ENCODE measurements around the gene SPSB1.
A peak's percentile ranks its signal among the peaks of the same experiment; 100 is the strongest.
"Not testable (repeated sequence)": the region's sequence is repeated elsewhere in the genome, so short reads cannot be mapped to it uniquely, and the experiment has no call there.

The SPSB1 gene

DNA sequence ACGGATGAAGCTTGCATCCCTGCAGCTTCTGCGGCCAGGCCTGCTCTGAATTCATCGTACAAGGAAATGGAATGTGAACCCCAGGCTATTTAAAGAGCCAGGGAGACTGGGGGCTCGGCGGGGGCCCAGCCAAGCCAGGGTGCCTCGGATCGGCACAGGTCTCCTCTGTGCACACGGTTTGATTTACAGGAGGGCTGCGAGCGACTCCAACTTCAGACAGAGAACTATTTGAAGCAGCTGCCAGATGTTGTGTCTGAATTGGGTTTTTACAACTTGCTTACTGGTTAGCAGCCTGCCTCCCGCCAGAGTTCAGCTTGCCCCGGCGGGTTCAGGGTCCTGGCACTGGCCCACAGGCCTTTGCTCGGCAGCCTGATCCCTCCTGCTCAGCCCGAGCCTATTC is 83.2 kb downstream of the SPSB1 start:
- FAIRE-seq (no peak), DNase-seq (ENCODE audit: insufficient read length, low spot score) (no peak)
- TF ChIP-seq POLR2AphosphoS5 (IDR thresholded peaks at IDR 0.05; ENCODE audit: low read depth, low read length) = no peak
- TF ChIP-seq POU2F2 (IDR thresholded peaks at IDR 0.05; ENCODE audit: low read depth, low read length) = no peak
- TF ChIP-seq SPI1 (IDR thresholded peaks at IDR 0.05; ENCODE audit: low read depth, low read length) = no peak
- no peak for TF ChIP-seq PAX5 (IDR thresholded peaks at IDR 0.05; ENCODE audit: insufficient read depth, low read length, severe bottlenecking)
- no peak for TF ChIP-seq TAF1 (IDR thresholded peaks at IDR 0.05; ENCODE audit: low read depth, low read length)
- no peak for TF ChIP-seq POLR2A (IDR thresholded peaks at IDR 0.05; ENCODE audit: low read depth, low read length)

DNA sequence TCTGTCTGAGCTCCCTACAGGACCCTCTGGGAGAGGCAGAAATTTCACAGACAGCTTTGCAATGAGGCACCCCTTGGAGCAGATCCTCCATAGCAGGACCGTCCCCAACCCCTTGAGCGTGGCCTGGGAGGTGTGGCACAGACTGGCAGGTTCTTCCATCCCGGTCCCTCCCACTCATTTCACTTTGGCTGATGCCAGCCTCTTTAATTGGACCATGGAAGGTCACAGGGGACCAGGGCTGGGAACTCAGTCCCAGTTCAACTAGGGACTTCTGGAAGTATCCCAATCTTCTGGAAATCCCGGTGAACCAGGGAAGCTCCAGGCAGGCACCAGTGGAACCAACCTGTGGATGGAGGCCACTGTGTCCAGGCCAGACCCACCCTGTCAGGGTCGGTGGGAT is 83.7 kb downstream of the SPSB1 start:
- TF ChIP-seq SPI1 (IDR thresholded peaks at IDR 0.05; ENCODE audit: low read depth, low read length) (no peak), TAF1 (IDR thresholded peaks at IDR 0.05; ENCODE audit: low read depth, low read length) (no peak), PAX5 (IDR thresholded peaks at IDR 0.05; ENCODE audit: insufficient read depth, low read length, severe bottlenecking) (no peak), POLR2AphosphoS5 (IDR thresholded peaks at IDR 0.05; ENCODE audit: low read depth, low read length) (no peak), POU2F2 (IDR thresholded peaks at IDR 0.05; ENCODE audit: low read depth, low read length) (no peak), POLR2A (IDR thresholded peaks at IDR 0.05; ENCODE audit: low read depth, low read length) (no peak)
- DNase-seq (ENCODE audit: insufficient read length, low spot score) (no peak), FAIRE-seq (no peak)

DNA sequence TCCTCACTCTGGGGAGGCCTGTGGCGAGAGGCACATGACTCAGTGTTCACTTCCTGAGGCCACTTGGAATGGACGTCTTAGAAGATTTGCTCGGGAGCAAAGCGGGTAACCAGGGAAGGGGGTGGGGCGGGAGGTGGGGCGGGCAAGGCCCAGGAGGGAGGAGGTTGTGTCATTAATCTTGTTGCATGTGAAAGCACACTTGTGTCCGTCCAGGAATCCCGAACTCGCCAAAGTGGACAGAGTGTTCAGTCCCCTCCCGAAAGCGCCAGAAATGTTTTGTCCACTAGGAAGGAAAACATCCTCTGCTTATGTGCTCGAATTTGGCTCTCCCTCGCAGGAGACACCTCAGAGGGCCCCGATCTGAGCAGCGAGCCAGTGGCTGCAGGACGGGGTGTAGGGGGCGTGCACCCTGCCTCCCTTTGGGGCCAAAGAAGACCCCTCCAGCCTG is 84.2 kb downstream of the SPSB1 start:
- DNase-seq (ENCODE audit: insufficient read length, low spot score) (no peak), FAIRE-seq (no peak)
- no peak for TF ChIP-seq TAF1 (IDR thresholded peaks at IDR 0.05; ENCODE audit: low read depth, low read length)
- TF ChIP-seq POLR2AphosphoS5 (IDR thresholded peaks at IDR 0.05; ENCODE audit: low read depth, low read length) = no peak
- no peak for TF ChIP-seq PAX5 (IDR thresholded peaks at IDR 0.05; ENCODE audit: insufficient read depth, low read length, severe bottlenecking)
- no peak for TF ChIP-seq POU2F2 (IDR thresholded peaks at IDR 0.05; ENCODE audit: low read depth, low read length)
- no peak for TF ChIP-seq POLR2A (IDR thresholded peaks at IDR 0.05; ENCODE audit: low read depth, low read length)
- no peak for TF ChIP-seq SPI1 (IDR thresholded peaks at IDR 0.05; ENCODE audit: low read depth, low read length)

DNA sequence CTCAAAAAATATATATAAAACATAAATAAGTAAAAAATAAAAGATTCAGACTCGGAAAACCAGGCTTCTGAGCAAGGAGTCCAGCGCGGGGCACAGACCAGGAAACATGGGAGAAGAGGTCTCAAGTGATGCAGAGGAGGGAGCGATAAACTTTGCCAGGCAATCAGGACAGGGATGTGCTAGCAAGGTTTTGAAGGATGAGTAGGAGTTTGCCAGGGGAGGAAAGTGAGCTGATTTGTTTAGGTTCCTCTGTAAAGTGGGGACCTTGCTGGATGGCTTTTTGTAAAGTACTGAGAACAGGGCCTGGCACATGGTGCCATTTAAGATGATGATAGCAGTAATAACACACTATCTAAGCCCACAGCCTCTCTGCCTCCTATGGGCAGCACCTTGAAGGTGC is 86.1 kb downstream of the SPSB1 start:
- no peak for TF ChIP-seq PAX5 (IDR thresholded peaks at IDR 0.05; ENCODE audit: insufficient read depth, low read length, severe bottlenecking)
- no peak for TF ChIP-seq POLR2AphosphoS5 (IDR thresholded peaks at IDR 0.05; ENCODE audit: low read depth, low read length)
- no peak for TF ChIP-seq TAF1 (IDR thresholded peaks at IDR 0.05; ENCODE audit: low read depth, low read length)
- TF ChIP-seq POU2F2 (IDR thresholded peaks at IDR 0.05; ENCODE audit: low read depth, low read length) = no peak
- TF ChIP-seq POLR2A (IDR thresholded peaks at IDR 0.05; ENCODE audit: low read depth, low read length) = no peak
- DNase-seq (ENCODE audit: insufficient read length, low spot score) = no peak
- no peak for FAIRE-seq

DNA sequence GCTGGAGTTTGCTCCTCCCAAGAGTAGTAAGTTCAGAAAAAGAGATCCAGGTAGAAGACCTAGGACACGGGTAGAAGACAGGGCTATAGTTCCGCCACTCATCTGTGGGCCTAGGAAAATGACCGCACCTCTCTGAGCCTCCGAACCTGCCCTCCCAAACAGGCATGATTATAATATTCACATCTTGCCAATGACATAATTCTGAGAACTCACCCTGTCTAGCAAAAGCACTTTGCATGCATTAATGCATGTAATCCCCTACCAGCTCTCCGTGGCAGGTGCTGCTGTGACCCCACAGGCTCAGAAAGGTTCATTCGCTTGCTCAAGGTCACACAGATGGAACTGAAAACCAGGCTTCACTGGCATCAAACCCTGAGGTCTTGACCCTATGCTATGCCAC is 88.0 kb downstream of the SPSB1 start:
- TF ChIP-seq POU2F2 (IDR thresholded peaks at IDR 0.05; ENCODE audit: low read depth, low read length) = peak; percentile 61
- no peak for TF ChIP-seq POLR2AphosphoS5 (IDR thresholded peaks at IDR 0.05; ENCODE audit: low read depth, low read length)
- FAIRE-seq = no peak

DNA sequence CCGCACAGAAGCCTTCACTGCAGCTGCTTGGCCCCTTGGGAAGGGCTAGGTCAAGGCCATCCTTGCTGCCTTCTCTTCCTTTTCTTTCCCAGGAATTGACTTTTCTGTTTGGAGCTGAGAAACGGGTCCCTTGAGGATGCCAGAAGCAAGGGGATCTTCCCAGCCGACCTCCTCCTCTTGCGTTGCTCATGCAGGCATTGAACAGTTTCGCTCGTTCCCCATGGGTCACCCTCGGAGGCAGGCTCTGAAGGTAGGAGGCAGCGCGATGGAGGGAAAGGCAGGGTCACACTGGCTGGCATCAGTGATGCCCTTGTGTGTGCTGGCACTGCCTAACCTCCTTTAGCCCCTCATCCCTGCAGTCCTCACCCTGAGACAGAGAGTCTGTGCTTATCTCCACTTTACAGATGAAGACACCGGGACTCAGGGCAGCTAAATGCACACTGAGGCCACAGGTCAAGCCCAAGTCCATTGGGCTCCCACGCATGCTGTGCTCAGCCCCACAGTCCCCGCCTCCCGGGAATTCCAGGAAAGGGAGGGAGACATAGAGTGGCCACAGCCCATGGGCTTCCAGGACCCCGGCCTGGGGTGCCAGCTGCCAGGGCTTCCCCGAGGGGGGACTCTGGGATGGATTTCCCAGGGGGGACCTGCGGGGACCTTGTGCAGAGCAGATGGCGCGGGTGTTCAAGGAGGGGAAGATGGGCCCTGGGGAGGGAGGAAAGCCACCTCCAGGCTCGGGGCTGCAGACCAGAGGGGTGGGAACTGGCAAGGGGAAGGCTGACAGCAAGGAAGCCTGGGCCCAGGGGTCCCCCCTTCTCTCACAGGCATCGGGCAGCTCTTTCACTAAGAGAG is 90.2 kb downstream of the SPSB1 start:
- DNase-seq (ENCODE audit: insufficient read length, low spot score) (no peak), FAIRE-seq (no peak)
- TF ChIP-seq PAX5 (IDR thresholded peaks at IDR 0.05; ENCODE audit: insufficient read depth, low read length, severe bottlenecking) (no peak), POU2F2 (IDR thresholded peaks at IDR 0.05; ENCODE audit: low read depth, low read length) (no peak), POLR2AphosphoS5 (IDR thresholded peaks at IDR 0.05; ENCODE audit: low read depth, low read length) (no peak), SPI1 (IDR thresholded peaks at IDR 0.05; ENCODE audit: low read depth, low read length) (no peak), POLR2A (IDR thresholded peaks at IDR 0.05; ENCODE audit: low read depth, low read length) (no peak), TAF1 (IDR thresholded peaks at IDR 0.05; ENCODE audit: low read depth, low read length) (no peak)

More for the DNA sequence above, 88.0 kb downstream of the SPSB1 start:
- no peak for DNase-seq (ENCODE audit: insufficient read length, low spot score)

DNA sequence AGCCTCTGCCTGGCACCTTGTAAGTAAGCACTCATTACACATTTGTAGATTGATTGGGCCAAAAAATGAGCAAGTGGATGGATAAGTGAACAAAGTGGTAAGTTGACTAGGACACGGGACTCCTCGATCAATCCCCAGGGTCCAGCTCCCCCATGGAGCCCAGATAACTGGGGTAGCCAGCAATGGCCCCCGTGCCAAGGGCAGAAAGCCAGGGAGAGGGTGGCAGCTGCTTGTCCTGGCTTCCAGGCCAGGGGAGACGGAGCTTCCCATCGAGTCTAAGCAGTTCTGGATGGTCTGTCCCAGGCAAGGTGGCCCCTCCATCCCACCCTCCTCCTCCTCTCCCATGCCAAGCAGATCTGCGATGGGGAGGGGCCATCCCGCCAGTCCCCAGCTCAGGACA is 91.4 kb downstream of the SPSB1 start:
- TF ChIP-seq POU2F2 (IDR thresholded peaks at IDR 0.05; ENCODE audit: low read depth, low read length) (no peak), PAX5 (IDR thresholded peaks at IDR 0.05; ENCODE audit: insufficient read depth, low read length, severe bottlenecking) (no peak), TAF1 (IDR thresholded peaks at IDR 0.05; ENCODE audit: low read depth, low read length) (no peak), POLR2AphosphoS5 (IDR thresholded peaks at IDR 0.05; ENCODE audit: low read depth, low read length) (no peak), SPI1 (IDR thresholded peaks at IDR 0.05; ENCODE audit: low read depth, low read length) (no peak), POLR2A (IDR thresholded peaks at IDR 0.05; ENCODE audit: low read depth, low read length) (no peak)
- DNase-seq (ENCODE audit: insufficient read length, low spot score) (no peak), FAIRE-seq (no peak)

DNA sequence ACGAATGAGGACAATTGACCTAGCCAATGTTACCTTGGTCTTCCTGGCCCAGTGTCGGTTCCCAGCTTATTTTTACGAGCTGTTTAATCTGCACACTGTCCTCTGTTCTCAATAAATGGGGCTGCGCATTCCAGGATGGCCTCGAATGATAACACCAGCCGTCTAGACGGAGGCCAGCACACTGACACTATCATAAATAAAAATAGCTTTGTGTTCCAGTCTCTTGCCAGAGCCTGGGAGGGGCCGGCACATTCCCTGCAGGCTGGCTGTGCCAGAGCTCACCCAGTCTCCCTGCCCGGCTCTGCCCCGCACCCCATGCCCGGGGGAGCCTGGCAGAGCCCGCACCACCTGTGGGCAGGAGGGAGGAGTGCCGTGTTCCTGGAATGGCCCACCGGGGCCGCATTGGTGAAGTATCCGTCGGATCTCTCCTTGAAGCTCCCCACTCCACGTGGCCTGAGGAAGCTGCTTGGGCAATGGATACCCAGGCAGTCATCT is 92.1 kb downstream of the SPSB1 start:
- no peak for TF ChIP-seq POLR2A (IDR thresholded peaks at IDR 0.05; ENCODE audit: low read depth, low read length)
- TF ChIP-seq TAF1 (IDR thresholded peaks at IDR 0.05; ENCODE audit: low read depth, low read length) = no peak
- no peak for TF ChIP-seq POU2F2 (IDR thresholded peaks at IDR 0.05; ENCODE audit: low read depth, low read length)
- TF ChIP-seq PAX5 (IDR thresholded peaks at IDR 0.05; ENCODE audit: insufficient read depth, low read length, severe bottlenecking) = no peak
- TF ChIP-seq SPI1 (IDR thresholded peaks at IDR 0.05; ENCODE audit: low read depth, low read length) = no peak
- no peak for TF ChIP-seq POLR2AphosphoS5 (IDR thresholded peaks at IDR 0.05; ENCODE audit: low read depth, low read length)
- DNase-seq (ENCODE audit: insufficient read length, low spot score) = no peak
- no peak for FAIRE-seq

DNA sequence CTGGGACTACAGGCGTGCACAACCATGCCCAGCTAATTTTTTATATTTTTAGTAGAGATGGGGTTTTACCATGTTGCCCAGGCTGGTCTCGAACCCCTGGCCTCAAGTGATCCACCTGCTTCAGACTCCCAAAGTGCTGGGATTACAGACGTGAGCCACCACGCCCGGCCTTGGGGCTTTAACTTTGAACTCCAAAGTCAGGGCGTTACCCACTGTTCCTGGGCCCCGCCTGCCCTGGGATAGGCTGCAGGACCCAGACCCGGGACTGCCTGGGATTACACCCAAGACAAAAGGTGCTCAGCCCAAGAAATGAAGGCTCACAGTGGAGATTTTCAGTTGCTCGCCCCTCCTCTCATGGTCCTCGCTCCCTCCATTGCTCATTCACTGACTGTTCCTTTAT is 92.7 kb downstream of the SPSB1 start:
- DNase-seq (ENCODE audit: insufficient read length, low spot score); FAIRE-seq: not testable (repeated sequence)

Data from GM12891 (cell line).